SK-N-SH treated with all-trans-retinoic acid at 6 μM for 48 hours (cell line): ENCODE measurements around the gene ARID3B.
"Not testable (repeated sequence)": the region's sequence is repeated elsewhere in the genome, so short reads cannot be mapped to it uniquely, and the experiment has no call there.

ENCODE experiments used
- ATAC-seq: fragments of 200-7000 bp; cut with Tn5 transposase; 3 replicates; pipeline ENCODE4 v1.9.1; 2020; ENCODE audit warnings: mild to moderate bottlenecking, moderate library complexity
- ARNTL ChIP-seq: fragments of 450-650 bp; formaldehyde crosslinking; IDR thresholded peaks from 2 replicates; pipeline ENCODE4 v1.5.0; 2020; ENCODE audit warnings: low read depth, mild to moderate bottlenecking, moderate library complexity, borderline replicate concordance
- BACH2 ChIP-seq: fragments of 250-450 bp; sonication (Bioruptor Pico); IDR thresholded peaks from 2 replicates; pipeline ENCODE4 v1.9.0; 2021; ENCODE audit warnings: mild to moderate bottlenecking, borderline replicate concordance
- CREB5 ChIP-seq: fragments of 250-450 bp; sonication (Bioruptor Pico); IDR thresholded peaks from 2 replicates; pipeline ENCODE4 v1.5.1; 2020; ENCODE audit warnings: low read depth, mild to moderate bottlenecking, moderate library complexity
- CSDC2 ChIP-seq: fragments of 250-450 bp; sonication (Bioruptor Pico); IDR thresholded peaks from 2 replicates; pipeline ENCODE4 v1.5.0; 2020; ENCODE audit warnings: mild to moderate bottlenecking, moderate library complexity
- GLIS3 ChIP-seq: fragments of 250-450 bp; sonication (Bioruptor Pico); IDR thresholded peaks from 2 replicates; pipeline ENCODE4 v1.5.0; 2020; ENCODE audit warnings: mild to moderate bottlenecking, moderate library complexity
- ISL1 ChIP-seq: fragments of 250-450 bp; sonication (Bioruptor Pico); IDR thresholded peaks from 2 replicates; pipeline ENCODE4 v2.1.2; 2022; ENCODE audit warnings: mild to moderate bottlenecking, moderate library complexity
- PPARA ChIP-seq: fragments of 250-450 bp; sonication (Bioruptor Pico); IDR thresholded peaks from 2 replicates; pipeline ENCODE4 v1.5.0; 2020; ENCODE audit warnings: mild to moderate bottlenecking, borderline replicate concordance
- RARB ChIP-seq: fragments of 250-450 bp; sonication (Bioruptor Pico); IDR thresholded peaks from 2 replicates; pipeline ENCODE4 v1.8.0; 2021; ENCODE audit warnings: mild to moderate bottlenecking, moderate library complexity
- SNAI2 ChIP-seq: fragments of 250-450 bp; sonication (Bioruptor Pico); IDR thresholded peaks from 2 replicates; pipeline ENCODE4 v1.5.0; 2020; ENCODE audit warnings: mild to moderate bottlenecking, moderate library complexity
- TOX ChIP-seq: fragments of 250-450 bp; sonication (Bioruptor Pico); IDR thresholded peaks from 2 replicates; pipeline ENCODE4 v1.8.0; 2021; ENCODE audit warnings: mild to moderate bottlenecking, moderate library complexity, borderline replicate concordance
- TSHZ2 ChIP-seq: fragments of 250-450 bp; sonication (Bioruptor Pico); IDR thresholded peaks from 2 replicates; pipeline ENCODE4 v1.5.0; 2020; ENCODE audit warnings: mild to moderate bottlenecking, moderate library complexity
- ZC3H10 ChIP-seq: fragments of 250-450 bp; sonication (Bioruptor Pico); IDR thresholded peaks from 2 replicates; pipeline ENCODE4 v1.5.1; 2021; ENCODE audit warnings: mild to moderate bottlenecking, moderate library complexity
- ZFP3 ChIP-seq: fragments of 250-450 bp; sonication (Bioruptor Pico); IDR thresholded peaks from 2 replicates; pipeline ENCODE4 v1.5.0; 2020; ENCODE audit warnings: mild to moderate bottlenecking, moderate library complexity
- ZFP30 ChIP-seq: fragments of 450-650 bp; formaldehyde crosslinking; IDR thresholded peaks from 2 replicates; pipeline ENCODE4 v1.5.0; 2022; ENCODE audit warnings: mild to moderate bottlenecking, moderate library complexity
- ZNF565 ChIP-seq: fragments of 450-650 bp; formaldehyde crosslinking; conservative IDR thresholded peaks from 2 replicates; pipeline ENCODE4 v1.5.0; 2020; ENCODE audit warnings: low read depth, mild to moderate bottlenecking, moderate library complexity
- ZNF70 ChIP-seq: fragments of 450-650 bp; formaldehyde crosslinking; IDR thresholded peaks from 2 replicates; pipeline ENCODE4 v1.5.0; 2020; ENCODE audit warnings: mild to moderate bottlenecking, moderate library complexity
- ZNF8 ChIP-seq: fragments of 450-650 bp; formaldehyde crosslinking; IDR thresholded peaks from 2 replicates; pipeline ENCODE4 v1.5.0; 2020; ENCODE audit warnings: mild to moderate bottlenecking, moderate library complexity
- TF ChIP-seq, protein P1 (sequence below): fragments of 250-450 bp; sonication (Bioruptor Pico); IDR thresholded peaks from 2 replicates; pipeline ENCODE4 v1.8.0; 2021; ENCODE audit warnings: low read depth, mild to moderate bottlenecking, moderate library complexity, borderline replicate concordance
- TF ChIP-seq, protein P2 (sequence below): fragments of 250-450 bp; sonication (Bioruptor Pico); IDR thresholded peaks from 2 replicates; pipeline ENCODE4 v1.5.1; 2021; ENCODE audit warnings: mild to moderate bottlenecking, moderate library complexity

Gene ARID3B

DNA sequence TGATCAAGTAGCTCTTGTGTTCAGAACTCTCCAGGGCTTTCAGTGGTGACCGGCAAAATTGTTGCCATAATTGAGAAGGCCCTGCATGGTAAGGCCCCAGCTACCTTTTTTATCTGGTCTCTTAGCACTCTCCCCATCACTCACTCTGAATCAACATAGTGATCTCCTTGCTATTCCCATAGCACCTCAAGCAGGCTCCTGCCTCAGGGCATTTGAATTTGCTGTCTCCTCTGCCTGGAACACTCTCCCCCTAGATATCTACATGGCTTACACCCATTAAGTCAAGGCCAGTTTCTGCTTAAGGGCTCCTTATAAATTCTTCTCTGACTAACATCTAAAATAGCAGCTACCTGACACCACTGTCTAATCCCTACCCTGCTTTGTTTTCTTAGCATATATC is 3.3 kb upstream of the ARID3B start:
- TF ChIP-seq ARNTL: no peak
- no peak for TF ChIP-seq ZNF8
- TF ChIP-seq ZC3H10: no peak
- no peak for TF ChIP-seq CREB5 (CRISPR knock-in tag)
- no peak for TF ChIP-seq ZNF565 (CRISPR knock-in tag)
- no peak for TF ChIP-seq GLIS3 (CRISPR knock-in tag)
- TF ChIP-seq SNAI2 (CRISPR knock-in tag): no peak
- TF ChIP-seq ISL1 (CRISPR knock-in tag): no peak
- no peak for TF ChIP-seq ZFP30 (CRISPR knock-in tag)
- TF ChIP-seq RARB: no peak
- TF ChIP-seq, protein P1, sequence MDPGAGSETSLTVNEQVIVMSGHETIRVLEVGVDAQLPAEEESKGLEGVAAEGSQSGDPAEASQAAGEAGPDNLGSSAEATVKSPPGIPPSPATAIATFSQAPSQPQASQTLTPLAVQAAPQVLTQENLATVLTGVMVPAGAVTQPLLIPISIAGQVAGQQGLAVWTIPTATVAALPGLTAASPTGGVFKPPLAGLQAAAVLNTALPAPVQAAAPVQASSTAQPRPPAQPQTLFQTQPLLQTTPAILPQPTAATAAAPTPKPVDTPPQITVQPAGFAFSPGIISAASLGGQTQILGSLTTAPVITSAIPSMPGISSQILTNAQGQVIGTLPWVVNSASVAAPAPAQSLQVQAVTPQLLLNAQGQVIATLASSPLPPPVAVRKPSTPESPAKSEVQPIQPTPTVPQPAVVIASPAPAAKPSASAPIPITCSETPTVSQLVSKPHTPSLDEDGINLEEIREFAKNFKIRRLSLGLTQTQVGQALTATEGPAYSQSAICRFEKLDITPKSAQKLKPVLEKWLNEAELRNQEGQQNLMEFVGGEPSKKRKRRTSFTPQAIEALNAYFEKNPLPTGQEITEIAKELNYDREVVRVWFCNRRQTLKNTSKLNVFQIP (CRISPR knock-in tag): no peak
- no peak for TF ChIP-seq TOX (CRISPR knock-in tag)
- TF ChIP-seq BACH2 (CRISPR knock-in tag): no peak
- no peak for TF ChIP-seq PPARA (CRISPR knock-in tag)
- TF ChIP-seq, all 23 proteins: peak for 0
- ATAC-seq: no peak

DNA sequence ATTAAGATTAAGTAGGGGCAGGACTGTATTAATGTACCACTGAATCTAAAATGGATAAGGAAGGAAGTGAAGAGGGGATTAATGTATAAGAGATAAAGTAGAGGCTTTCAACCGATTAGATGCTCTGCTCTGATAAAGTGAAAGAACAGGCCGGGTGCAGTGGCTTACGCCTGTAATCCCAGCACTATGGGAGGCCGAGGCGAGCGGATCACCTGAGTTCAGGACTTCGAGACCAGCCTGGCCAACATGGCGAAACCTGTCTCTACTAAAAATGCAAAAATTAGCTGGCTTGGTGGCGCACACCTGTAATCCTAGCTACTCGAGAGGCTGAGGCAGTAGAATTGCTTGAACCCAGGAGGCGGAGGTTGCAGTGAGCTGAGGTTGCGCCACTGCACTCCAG is 1.5 kb upstream of the ARID3B start:
- ATAC-seq: not testable (repeated sequence)

DNA sequence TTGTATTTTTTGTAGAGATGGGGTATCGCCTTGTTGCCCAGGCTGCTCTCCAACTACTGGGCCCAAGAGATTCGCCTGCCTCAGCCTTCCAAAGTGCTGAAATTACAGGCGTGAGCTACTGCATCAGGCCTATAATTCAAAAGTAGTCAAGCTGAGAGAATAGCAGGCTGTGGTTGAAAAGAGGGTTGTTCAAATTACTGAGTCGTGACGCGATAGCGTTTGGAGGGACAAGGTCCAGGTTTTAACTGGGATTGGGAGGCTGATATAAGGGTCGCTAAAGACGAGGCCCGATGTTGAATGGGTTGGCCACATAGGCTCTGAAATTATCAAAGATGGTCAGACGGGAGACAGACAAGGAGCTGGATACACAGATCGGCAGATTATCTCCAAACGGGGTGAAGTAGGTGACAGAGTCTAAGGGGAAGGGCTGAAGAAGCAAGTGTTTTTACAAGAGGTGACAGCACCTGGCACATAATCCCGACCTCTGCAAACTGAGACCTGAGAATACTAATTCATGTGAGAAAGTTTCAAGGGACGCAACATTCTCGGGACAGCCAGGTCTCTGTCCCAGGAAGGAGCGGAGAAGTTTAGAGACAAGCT is 759 bp upstream of the ARID3B start:
- TF ChIP-seq ISL1 (CRISPR knock-in tag) (no peak), TOX (CRISPR knock-in tag) (no peak), CREB5 (CRISPR knock-in tag) (no peak), RARB (no peak), ZNF8 (no peak), CSDC2 (CRISPR knock-in tag) (no peak), ARNTL (no peak), ZFP3 (no peak), ZC3H10 (no peak), BACH2 (CRISPR knock-in tag) (no peak), ZNF70 (CRISPR knock-in tag) (no peak), TSHZ2 (no peak)
- TF ChIP-seq, protein P2, sequence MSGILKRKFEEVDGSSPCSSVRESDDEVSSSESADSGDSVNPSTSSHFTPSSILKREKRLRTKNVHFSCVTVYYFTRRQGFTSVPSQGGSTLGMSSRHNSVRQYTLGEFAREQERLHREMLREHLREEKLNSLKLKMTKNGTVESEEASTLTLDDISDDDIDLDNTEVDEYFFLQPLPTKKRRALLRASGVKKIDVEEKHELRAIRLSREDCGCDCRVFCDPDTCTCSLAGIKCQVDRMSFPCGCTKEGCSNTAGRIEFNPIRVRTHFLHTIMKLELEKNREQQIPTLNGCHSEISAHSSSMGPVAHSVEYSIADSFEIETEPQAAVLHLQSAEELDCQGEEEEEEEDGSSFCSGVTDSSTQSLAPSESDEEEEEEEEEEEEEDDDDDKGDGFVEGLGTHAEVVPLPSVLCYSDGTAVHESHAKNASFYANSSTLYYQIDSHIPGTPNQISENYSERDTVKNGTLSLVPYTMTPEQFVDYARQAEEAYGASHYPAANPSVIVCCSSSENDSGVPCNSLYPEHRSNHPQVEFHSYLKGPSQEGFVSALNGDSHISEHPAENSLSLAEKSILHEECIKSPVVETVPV (CRISPR knock-in tag): no peak
- TF ChIP-seq, protein P1 (CRISPR knock-in tag): no peak
- peak; percentile 25 for ATAC-seq
